ENCODE measurements around the gene BTF3L4.

BTF3L4 gene

GRCh38 chr1:52112489-52112888 lies 56.4 kb downstream of the BTF3L4 start:
- H3K9ac ChIP-seq (ENCODE audit: low read length) = no peak overlapping the region
- TF ChIP-seq CTCF (IDR thresholded peaks at IDR 0.05; ENCODE audit: low read length) (no peak), EZH2 (IDR thresholded peaks at IDR 0.05; ENCODE audit: borderline replicate concordance, low read length) (no peak)
- H3K27ac ChIP-seq (ENCODE audit: low read depth, low read length, poor library complexity, severe bottlenecking) = no peak overlapping the region
- H3K9me2 ChIP-seq (ENCODE audit: low read depth, low read length) = no peaks in the 10 kb centered on the region
- no peaks in the 10 kb centered on the region for H3K36me3 ChIP-seq (ENCODE audit: insufficient read depth, low read length)
- H3K27me3 ChIP-seq (ENCODE audit: insufficient read depth, low read length) = no peaks in the 10 kb centered on the region
- no peaks in the 10 kb centered on the region for H3K4me1 ChIP-seq (ENCODE audit: insufficient read depth, low read length, severe bottlenecking)
- no peak overlapping the region for H3K4me2 ChIP-seq (ENCODE audit: low read length)
- no peaks in the 10 kb centered on the region for H3K79me2 ChIP-seq (ENCODE audit: insufficient read depth, low read length)
- H2AFZ ChIP-seq (ENCODE audit: low read length) = no peak overlapping the region
- no peaks in the 10 kb centered on the region for H3K9me3 ChIP-seq (ENCODE audit: low read length)
- H4K20me1 ChIP-seq (ENCODE audit: insufficient read depth, low read length) = no peaks in the 10 kb centered on the region
- no peak overlapping the region for H3K4me3 ChIP-seq (ENCODE audit: low read depth, low read length, poor library complexity, severe bottlenecking)
- H3F3A ChIP-seq (ENCODE audit: insufficient read depth, low read length) = no peaks in the 10 kb centered on the region

DNA sequence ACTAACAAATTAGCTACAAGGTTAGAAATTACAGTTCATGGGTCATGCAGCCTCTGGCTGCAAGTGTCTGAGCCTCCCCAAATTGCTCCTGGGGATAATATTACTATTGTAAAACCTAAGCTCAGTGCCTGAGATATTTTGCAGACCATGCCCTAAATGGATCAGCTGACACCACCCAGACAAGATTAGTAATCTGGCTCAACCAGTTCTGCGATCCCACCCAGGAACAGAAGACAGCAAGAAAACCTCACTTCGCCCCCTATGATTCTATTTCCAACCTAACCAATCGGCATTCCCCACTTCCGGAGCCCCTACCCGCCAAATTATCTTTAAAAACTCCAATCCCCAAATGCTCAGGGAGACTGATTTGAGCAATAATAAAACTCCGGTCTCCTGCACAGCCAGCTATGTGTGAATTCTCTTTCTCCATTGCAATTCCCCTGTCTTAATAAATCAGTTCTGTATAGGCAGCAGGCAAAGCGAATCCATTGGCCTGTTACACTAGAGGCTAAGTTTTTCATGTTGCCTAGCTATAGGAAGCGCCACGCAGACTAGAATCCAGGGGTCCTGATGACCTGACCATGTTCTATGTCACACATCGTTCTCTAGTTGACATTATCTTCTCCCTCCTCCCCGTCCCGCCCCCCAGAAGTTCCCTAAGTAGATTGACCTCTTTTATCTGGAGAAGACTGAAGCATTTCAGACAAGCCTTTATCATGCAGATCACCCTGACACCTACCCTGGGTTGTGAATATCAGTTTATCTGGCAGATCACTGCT lies 63.4 kb downstream of the BTF3L4 start:
- no peaks in the 10 kb centered on the region for H3K27me3 ChIP-seq (ENCODE audit: insufficient read depth, low read length)
- H3K9ac ChIP-seq (ENCODE audit: low read length) = no peak overlapping the region
- H2AFZ ChIP-seq (ENCODE audit: low read length) = no peak overlapping the region
- H3K36me3 ChIP-seq (ENCODE audit: insufficient read depth, low read length) = no peaks in the 10 kb centered on the region
- no peak overlapping the region for H3K4me2 ChIP-seq (ENCODE audit: low read length)
- H3K27ac ChIP-seq (ENCODE audit: low read depth, low read length, poor library complexity, severe bottlenecking) = no peak overlapping the region
- no peak for TF ChIP-seq EZH2 (IDR thresholded peaks at IDR 0.05; ENCODE audit: borderline replicate concordance, low read length)
- H3K79me2 ChIP-seq (ENCODE audit: insufficient read depth, low read length) = no peaks in the 10 kb centered on the region
- H3K9me2 ChIP-seq (ENCODE audit: low read depth, low read length) = no peaks in the 10 kb centered on the region
- H4K20me1 ChIP-seq (ENCODE audit: insufficient read depth, low read length) = no peaks in the 10 kb centered on the region
- H3K4me3 ChIP-seq (ENCODE audit: low read depth, low read length, poor library complexity, severe bottlenecking) = no peak overlapping the region
- H3F3A ChIP-seq (ENCODE audit: insufficient read depth, low read length) = no peaks in the 10 kb centered on the region
- no peaks in the 10 kb centered on the region for H3K9me3 ChIP-seq (ENCODE audit: low read length)
- no peaks in the 10 kb centered on the region for H3K4me1 ChIP-seq (ENCODE audit: insufficient read depth, low read length, severe bottlenecking)

GRCh38 chr1:52122384-52122783 lies 66.3 kb downstream of the BTF3L4 start:
- Histone ChIP-seq H3K36me3 (ENCODE audit: insufficient read depth, low read length) (no peaks in the 10 kb centered on the region), H4K20me1 (ENCODE audit: insufficient read depth, low read length) (no peaks in the 10 kb centered on the region), H3K4me1 (ENCODE audit: insufficient read depth, low read length, severe bottlenecking) (no peaks in the 10 kb centered on the region), H2AFZ (ENCODE audit: low read length) (no peak overlapping the region), H3K9ac (ENCODE audit: low read length) (no peak overlapping the region), H3K4me2 (ENCODE audit: low read length) (no peak overlapping the region), H3K9me2 (ENCODE audit: low read depth, low read length) (no peaks in the 10 kb centered on the region), H3K27ac (ENCODE audit: low read depth, low read length, poor library complexity, severe bottlenecking) (no peak overlapping the region), H3K79me2 (ENCODE audit: insufficient read depth, low read length) (no peaks in the 10 kb centered on the region), H3K4me3 (ENCODE audit: low read depth, low read length, poor library complexity, severe bottlenecking) (no peak overlapping the region), H3F3A (ENCODE audit: insufficient read depth, low read length) (no peaks in the 10 kb centered on the region), H3K9me3 (ENCODE audit: low read length) (no peaks in the 10 kb centered on the region), H3K27me3 (ENCODE audit: insufficient read depth, low read length) (no peaks in the 10 kb centered on the region)
- TF ChIP-seq EZH2 (IDR thresholded peaks at IDR 0.05; ENCODE audit: borderline replicate concordance, low read length) (no peak), CTCF (IDR thresholded peaks at IDR 0.05; ENCODE audit: low read length) (no peak)

GRCh38 chr1:52123622-52124021 lies 67.5 kb downstream of the BTF3L4 start:
- no peak overlapping the region for H3K27ac ChIP-seq (ENCODE audit: low read depth, low read length, poor library complexity, severe bottlenecking)
- H4K20me1 ChIP-seq (ENCODE audit: insufficient read depth, low read length) = no peaks in the 10 kb centered on the region
- TF ChIP-seq CTCF (IDR thresholded peaks at IDR 0.05; ENCODE audit: low read length) (no peak), EZH2 (IDR thresholded peaks at IDR 0.05; ENCODE audit: borderline replicate concordance, low read length) (no peak)
- no peaks in the 10 kb centered on the region for H3K9me2 ChIP-seq (ENCODE audit: low read depth, low read length)
- no peaks in the 10 kb centered on the region for H3K4me1 ChIP-seq (ENCODE audit: insufficient read depth, low read length, severe bottlenecking)
- no peak overlapping the region for H2AFZ ChIP-seq (ENCODE audit: low read length)
- H3K9ac ChIP-seq (ENCODE audit: low read length) = no peak overlapping the region
- no peak overlapping the region for H3K4me2 ChIP-seq (ENCODE audit: low read length)
- H3F3A ChIP-seq (ENCODE audit: insufficient read depth, low read length) = no peaks in the 10 kb centered on the region
- no peaks in the 10 kb centered on the region for H3K9me3 ChIP-seq (ENCODE audit: low read length)
- H3K4me3 ChIP-seq (ENCODE audit: low read depth, low read length, poor library complexity, severe bottlenecking) = no peak overlapping the region
- no peaks in the 10 kb centered on the region for H3K36me3 ChIP-seq (ENCODE audit: insufficient read depth, low read length)
- H3K27me3 ChIP-seq (ENCODE audit: insufficient read depth, low read length) = no peaks in the 10 kb centered on the region
- no peaks in the 10 kb centered on the region for H3K79me2 ChIP-seq (ENCODE audit: insufficient read depth, low read length)
